K562 (cell line): Measurements from ENCODE around the gene SLC23A2. TPM values are rescaled to one million over a fixed set of nuclear protein-coding genes. Genes with fewer than 3 reads are reported as not detected.

Experiments used
- ATAC-seq: fragments of 200-7000 bp; cut with Tn5 transposase; 3 replicates; pipeline ENCODE4 v1.9.1; 2020; ENCODE audit warnings: moderate library complexity
- BruUV-seq: library from RNA; stranded (reverse); fragments of 400-500 nt; replicated peaks from 2 replicates; lab custom pipeline; 2021; lab: Mats Ljungman, UMichigan
- CTCF ChIA-PET: fragments of 300-600 bp; formaldehyde crosslinking; extraction: SDS; loops from one replicate; lab custom pipeline; 2021; ENCODE audit warnings: low intra/inter-chr PET ratio; lab: Yijun Ruan, JAX
- POLR2A ChIA-PET: fragments of 300-600, 350-650 bp; sonication (Branson Sonifier 250); formaldehyde crosslinking; extraction: SDS; loops from one replicate; lab custom pipeline; 2021; ENCODE audit warnings: antibody characterized with exemption, inconsistent platforms; lab: Yijun Ruan, JAX
- DNase-seq, 4 experiments: peaks; one replicate each; pipeline versions ENCODE4 v3.0.0 to v3.0.0-alpha.2; 2011 to 2018; ENCODE audit warnings: low spot score in 3 of 4, mixed read lengths in 3 of 4; ENCODE audit errors: extremely low read depth in 1 of 4
- FAIRE-seq: peaks from 2 replicates; lab custom pipeline; 2011; peaks lifted over from hg19 to GRCh38; lab: Jason Lieb, UNC
- H2AFZ ChIP-seq: 2 replicates; pipeline ENCODE4 v1.6.0; 2011; ENCODE audit warnings: low read depth, low read length, control low read depth, inconsistent platforms
- H3K27ac ChIP-seq: fragments of 200-600 bp; 3 replicates; pipeline ENCODE4 v1.8.0; 2011; ENCODE audit warnings: low read depth, mild to moderate bottlenecking, control low read depth, inconsistent platforms, low read length, moderate library complexity, mixed read lengths; ENCODE audit errors: extremely low read depth
- H3K27me3 ChIP-seq, 2 experiments: fragments of 300-600 bp in 1 of 2; 2 replicates in 1 of 2; 3 replicates in 1 of 2; pipeline versions ENCODE4 v1.6.0 to v1.8.0; 2011; ENCODE audit warnings: inconsistent platforms in 2 of 2, low read length in 2 of 2, mild to moderate bottlenecking in 1 of 2, mixed read lengths in 1 of 2, moderate library complexity in 1 of 2; ENCODE audit not compliant: control insufficient read depth in 2 of 2, insufficient read depth in 2 of 2
- H3K36me3 ChIP-seq: fragments of 300-600 bp; 3 replicates; pipeline ENCODE4 v1.8.0; 2011; ENCODE audit warnings: mild to moderate bottlenecking, low read length, inconsistent platforms; ENCODE audit not compliant: control insufficient read depth, insufficient read depth
- H3K4me1 ChIP-seq, 2 experiments: fragments of 200-600 bp in 1 of 2; replicated peaks in 1 of 2; 2 replicates in 1 of 2; 3 replicates in 1 of 2; pipeline versions ENCODE4 v1.5.1 to v1.8.0; 2011; ENCODE audit warnings: inconsistent platforms in 2 of 2, low read length in 2 of 2, mild to moderate bottlenecking in 1 of 2, mixed read lengths in 1 of 2, moderate library complexity in 1 of 2; ENCODE audit not compliant: control insufficient read depth in 2 of 2, insufficient read depth in 2 of 2
- H3K4me2 ChIP-seq: 2 replicates; pipeline ENCODE4 v1.6.1; 2011; ENCODE audit warnings: low read length, control low read depth, inconsistent platforms, mixed read lengths; ENCODE audit not compliant: insufficient read depth
- H3K4me3 ChIP-seq: fragments of 200-600 bp; sonication (generic), shearing (Covaris generic); 2 replicates; pipeline ENCODE4 v1.5.1; 2016; ENCODE audit warnings: control low read depth, inconsistent platforms
- H3K79me2 ChIP-seq: fragments of 200-600 bp; 3 replicates; pipeline ENCODE4 v1.8.0; 2011; ENCODE audit warnings: low read length, inconsistent platforms; ENCODE audit not compliant: control insufficient read depth, insufficient read depth
- H3K9ac ChIP-seq, 2 experiments: 2 replicates each; pipeline versions ENCODE4 v1.6.0 to v1.6.1; 2011; ENCODE audit warnings: low read depth in 2 of 2, low read length in 2 of 2, control low read depth in 1 of 2, inconsistent platforms in 1 of 2, mild to moderate bottlenecking in 1 of 2, mixed read lengths in 1 of 2; ENCODE audit not compliant: insufficient read depth in 1 of 2
- H3K9me1 ChIP-seq: one replicate; pipeline ENCODE4 v1.6.0; 2011; ENCODE audit warnings: inconsistent platforms, mild to moderate bottlenecking, low read length, moderate library complexity; ENCODE audit not compliant: control insufficient read depth, insufficient read depth
- H3K9me3 ChIP-seq: replicated peaks from 2 replicates; pipeline ENCODE4 v1.5.1; 2011; ENCODE audit warnings: low read depth, low read length, inconsistent platforms; ENCODE audit not compliant: control insufficient read depth, insufficient read depth
- H4K20me1 ChIP-seq: replicated peaks from 2 replicates; pipeline ENCODE4 v1.6.1; 2011; ENCODE audit warnings: low read length, inconsistent platforms, mixed read lengths; ENCODE audit not compliant: control insufficient read depth, insufficient read depth
- FOXA1 ChIP-seq: fragments of 450-650 bp; IDR thresholded peaks from 2 replicates; pipeline ENCODE4 v1.6.1; 2016; ENCODE audit warnings: mild to moderate bottlenecking, borderline replicate concordance
- HMGN3 ChIP-seq: IDR thresholded peaks from 2 replicates; pipeline ENCODE4 v1.6.1; 2011; ENCODE audit warnings: borderline replicate concordance, low read depth, mild to moderate bottlenecking, mixed read lengths, low read length; ENCODE audit not compliant: insufficient read length; ENCODE audit errors: extremely low read depth
- KLF13 ChIP-seq: fragments of 450-650 bp; IDR thresholded peaks from 2 replicates; pipeline ENCODE4 v1.6.1; 2016; ENCODE audit warnings: missing genetic modification characterization, low read depth, mild to moderate bottlenecking, missing compliant biosample characterization, moderate library complexity, borderline replicate concordance
- MTA1 ChIP-seq: fragments of 450-650 bp; IDR thresholded peaks from 2 replicates; pipeline ENCODE4 v1.6.1; 2017; ENCODE audit warnings: borderline replicate concordance
- NR4A1 ChIP-seq, 2 experiments: fragments of 250-450 bp in 1 of 2; fragments of 450-650 bp in 1 of 2; sonication (Bioruptor Pico) in 1 of 2; IDR thresholded peaks; 2 replicates each; pipeline versions ENCODE4 v1.4.0 to v1.6.1; 2016 to 2020; ENCODE audit warnings: mild to moderate bottlenecking in 2 of 2, missing compliant biosample characterization in 1 of 2, missing genetic modification characterization in 1 of 2, moderate library complexity in 1 of 2
- THAP12 ChIP-seq: fragments of 250-450 bp; sonication (Bioruptor Pico); IDR thresholded peaks from 2 replicates; pipeline ENCODE4 v1.9.0; 2021; ENCODE audit warnings: mild to moderate bottlenecking, inconsistent platforms
- ZNF511 ChIP-seq: sonication (generic); formaldehyde crosslinking; IDR thresholded peaks from 2 replicates; pipeline ENCODE4 v1.8.0; 2022; ENCODE audit warnings: mild to moderate bottlenecking, missing genetic modification reagents
- WGBS: fragments of 100-300 bp; shearing (Covaris generic); methylation state at CpG from one replicate; pipeline ENCODE4 v1.1.6; 2016; ENCODE audit warnings: low coverage, mixed read lengths; ENCODE audit not compliant: insufficient coverage; ENCODE audit errors: missing lambda C conversion rate; 5-methylcytosine and 5-hydroxymethylcytosine counted together
- in situ Hi-C: fragments of 300-500 bp; cut with MboI; formaldehyde crosslinking; loops from 4 replicates; pipeline ENCODE4 v1.15.0; 2018; ENCODE audit warnings: inconsistent platforms, mixed read lengths
- intact Hi-C: fragments of 100-400 bp; cut with micrococcal nuclease; formaldehyde crosslinking; loops from 2 replicates; pipeline ENCODE4 v1.14.2; 2022
- polyA plus RNA-seq, 8 experiments: library from polyadenylated mRNA; depleted of rRNA in 4 of 8; stranded (reverse) in 5 of 8; unstranded in 3 of 8; fragments of >200 nt; fragmentation: Nextera tagmentation in 2 of 8; fragmentation: Illumina TruSeq in 1 of 8; extraction: Ambion mirVana in 2 of 8; extraction: Trizol in 1 of 8; gene quantifications; 2 replicates each; pipeline versions ENCODE4 v1.2.1 to v1.2.3, GENCODE V29; 2011 to 2014; ENCODE audit warnings: inconsistent platforms in 1 of 8, missing spikeins in 1 of 8
- total RNA-seq, 7 experiments: library from RNA; depleted of rRNA in 6 of 7; stranded (reverse); fragments of >200 nt in 6 of 7; fragmentation: Illumina TruSeq in 2 of 7; extraction: Trizol in 2 of 7; gene quantifications; 2 replicates each; pipeline versions ENCODE4 v1.2.1 to v1.2.3, GENCODE V29; 2011 to 2021; ENCODE audit warnings: low replicate concordance in 1 of 7

Gene SLC23A2
- total and polyA plus RNA-seq, 9 of the 15 experiments (the other 6 are each of a cell fraction or from before 2014, with no cell fraction given) = 0.39 to 6.7 (median 3.2) TPM

GRCh38 chr20:4821590-4821989, 179.7 kb downstream of the SLC23A2 start:
- in situ Hi-C loops = no loop called here
- no peak for FAIRE-seq
- WGBS = 4% methylated on average over 5 of the region's 5 CpGs

More at GRCh38 chr20:4821590-4821989, 179.7 kb downstream of the SLC23A2 start:
- Histone ChIP-seq H3K9ac (no peak overlapping the region), H3K27me3 (peaks cover 5 to 39% of the 10 kb centered on the region in 2 experiments; a peak in 3 of 5 replicates), H4K20me1 (no peaks in the 10 kb centered on the region), H2AFZ (no peak overlapping the region), H3K4me3 (no peak overlapping the region), H3K27ac (no peak overlapping the region), H3K9me3 (no peaks in the 10 kb centered on the region), H3K9me1 (no peaks in the 10 kb centered on the region), H3K79me2 (no peaks in the 10 kb centered on the region), H3K4me2 (no peak overlapping the region), H3K36me3 (no peaks in the 10 kb centered on the region), H3K4me1 (peaks cover 0 to 12% of the 10 kb centered on the region in 2 experiments; a peak in 1 of 5 replicates)
- intact Hi-C loops = no loop called here
- no TSS peak for BruUV-seq
- ATAC-seq = no peak
- no peak for DNase-seq
- POLR2A ChIA-PET = no interaction called here
- CTCF ChIA-PET = no interaction called here
- TF ChIP-seq THAP12 = no peak
- TF ChIP-seq FOXA1 = no peak
- TF ChIP-seq ZNF511 (CRISPR knock-in tag) = no peak
- TF ChIP-seq NR4A1 (CRISPR knock-in tag; IDR thresholded peaks at IDR 0.05) = no peak
- no peak for TF ChIP-seq NR4A1 (tag; IDR thresholded peaks at IDR 0.05)
- no peak for TF ChIP-seq MTA1
- no peak for TF ChIP-seq KLF13
- TF ChIP-seq HMGN3 = no peak
